ENCODE results near the gene ERP44.
"Not testable (repeated sequence)": the region's sequence is repeated elsewhere in the genome, so short reads cannot be mapped to it uniquely, and the experiment has no call there.

Gene ERP44

GRCh38 chr9:99998866-99999265 is 99.9 kb downstream of the ERP44 start:
- no peak for DNase-seq

- DNase-seq, result no peak
Measured at GRCh38 chr9:99998266-99998665, 100.5 kb downstream of the ERP44 start.

GRCh38 chr9:99990508-99990907 is 108.3 kb downstream of the ERP44 start:
- not testable (repeated sequence) for DNase-seq

DNA sequence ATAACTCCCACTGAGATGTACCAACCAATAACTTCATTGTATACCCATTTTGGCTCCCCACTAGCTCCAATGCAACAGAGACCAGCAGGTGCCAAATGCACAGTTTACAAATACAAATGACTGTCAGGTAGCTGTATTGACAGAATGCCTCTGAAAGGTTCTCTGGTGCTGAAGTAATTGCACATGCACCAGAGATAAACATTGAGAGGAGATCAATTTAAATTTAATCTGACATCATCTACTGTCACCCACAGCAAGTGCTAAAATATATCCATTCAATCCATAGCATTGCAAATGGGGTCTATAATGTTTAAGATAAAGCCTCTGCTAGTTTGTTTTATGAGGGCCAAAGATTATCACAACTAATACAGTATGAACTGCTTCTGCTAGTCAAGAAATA is 112.2 kb downstream of the ERP44 start:
- DNase-seq, result no peak

GRCh38 chr9:99980598-99980997 is 118.2 kb downstream of the ERP44 start:
- no peak for DNase-seq

DNA sequence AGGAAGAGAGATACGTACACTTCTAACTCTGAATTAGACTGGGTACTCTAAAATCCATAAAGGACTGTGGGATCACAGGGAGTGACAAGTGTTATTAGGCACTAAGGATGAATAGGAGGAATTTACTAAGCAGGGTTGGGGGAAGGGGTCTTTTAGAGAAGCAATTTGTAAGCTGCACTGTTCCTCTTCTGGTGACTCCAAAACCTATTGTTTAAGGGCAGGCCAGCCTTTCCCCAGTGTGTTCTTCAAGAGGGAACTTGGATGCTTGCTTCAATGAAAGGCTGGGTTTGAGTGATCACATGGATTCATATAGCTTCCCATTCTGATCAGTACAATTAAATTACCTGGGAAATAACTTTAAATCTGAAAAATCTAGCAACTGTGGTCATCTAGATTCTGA is 120.6 kb downstream of the ERP44 start:
- DNase-seq, result no peak

GRCh38 chr9:99977033-99977792 is 121.6 kb downstream of the ERP44 start:
- no peak for DNase-seq

DNA sequence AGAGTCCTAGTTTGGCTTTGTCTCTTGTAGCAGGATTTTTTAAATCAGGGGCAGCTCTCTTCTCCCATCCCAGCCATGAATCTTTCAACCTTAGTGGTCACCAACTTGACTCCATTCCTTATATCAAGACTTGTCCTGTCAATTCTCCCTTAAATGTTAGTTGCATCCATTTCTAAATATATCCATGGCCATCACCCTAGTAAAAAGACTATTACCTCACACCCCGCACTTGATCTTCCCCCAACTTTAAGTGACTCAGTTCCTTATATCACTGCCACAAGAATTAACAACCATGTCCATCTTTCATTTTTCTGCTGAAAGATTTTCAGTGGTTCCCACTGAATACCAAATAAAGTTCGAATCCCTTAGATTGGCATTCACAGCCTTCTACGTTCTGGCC is 125.3 kb downstream of the ERP44 start:
- no peak for DNase-seq

DNA sequence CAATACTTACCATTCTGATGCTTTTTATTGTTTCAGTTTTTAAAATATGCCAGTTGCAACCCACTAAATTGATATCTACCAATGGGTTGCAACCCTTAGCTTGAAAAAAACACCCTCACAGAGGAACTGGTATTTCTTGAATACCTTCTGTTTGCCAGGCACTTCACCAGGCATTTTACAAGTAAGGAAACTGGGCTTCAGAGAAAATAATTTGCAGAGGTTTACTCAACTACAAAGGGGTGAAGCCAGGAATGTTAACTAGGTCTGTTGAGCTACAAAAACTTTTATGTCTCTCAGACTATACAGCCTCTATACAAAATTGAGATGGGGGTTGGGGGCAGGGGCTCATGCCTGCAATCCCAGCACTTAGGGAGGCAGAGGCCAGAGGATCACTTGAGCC is 127.4 kb downstream of the ERP44 start:
- no peak for DNase-seq

DNA sequence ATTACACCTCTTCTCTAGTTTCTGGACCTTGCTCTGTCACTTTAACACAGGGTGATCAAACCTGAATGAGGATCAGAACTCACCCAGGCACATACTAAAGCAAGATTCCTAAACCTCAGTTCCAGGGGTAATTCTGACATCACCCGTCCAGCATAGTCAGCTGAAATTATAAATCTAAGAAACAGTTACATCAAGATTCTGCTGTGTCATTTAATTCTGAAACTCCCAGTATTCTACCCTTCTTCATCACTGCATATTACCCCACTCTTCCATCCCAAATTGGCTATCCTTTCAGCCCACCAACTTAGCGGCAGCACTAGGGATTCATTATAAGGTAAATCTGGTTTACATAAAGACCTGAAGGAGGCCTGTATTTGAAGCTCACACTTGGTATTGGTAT is 128.3 kb downstream of the ERP44 start:
- no peak for DNase-seq

- DNase-seq, result no peak
Measured at GRCh38 chr9:99967457-99967856, 131.3 kb downstream of the ERP44 start.

- DNase-seq, result no peak
Measured at GRCh38 chr9:99966716-99967115, 132.1 kb downstream of the ERP44 start.

DNA sequence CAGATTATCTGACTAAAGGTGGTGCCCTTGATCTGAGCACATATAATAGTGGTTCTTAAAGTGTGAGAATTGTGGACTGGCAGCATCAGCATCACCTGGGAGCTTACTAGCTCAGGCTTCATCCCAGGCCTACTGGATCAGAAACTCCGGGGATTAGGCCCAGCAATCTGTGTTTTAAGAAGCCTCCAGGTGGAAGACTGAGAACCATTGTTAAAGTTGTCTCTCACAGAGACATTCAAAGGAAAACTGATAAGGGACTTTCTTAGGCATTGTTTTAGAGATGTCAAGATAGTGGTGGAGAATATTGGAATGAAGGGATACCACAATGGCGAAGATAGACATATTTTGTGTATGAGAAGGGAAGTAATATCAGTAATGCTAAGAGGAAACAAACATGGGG is 132.8 kb downstream of the ERP44 start:
- DNase-seq, result no peak

GRCh38 chr9:99964336-99964735 is 134.5 kb downstream of the ERP44 start:
- no peak for DNase-seq

DNA sequence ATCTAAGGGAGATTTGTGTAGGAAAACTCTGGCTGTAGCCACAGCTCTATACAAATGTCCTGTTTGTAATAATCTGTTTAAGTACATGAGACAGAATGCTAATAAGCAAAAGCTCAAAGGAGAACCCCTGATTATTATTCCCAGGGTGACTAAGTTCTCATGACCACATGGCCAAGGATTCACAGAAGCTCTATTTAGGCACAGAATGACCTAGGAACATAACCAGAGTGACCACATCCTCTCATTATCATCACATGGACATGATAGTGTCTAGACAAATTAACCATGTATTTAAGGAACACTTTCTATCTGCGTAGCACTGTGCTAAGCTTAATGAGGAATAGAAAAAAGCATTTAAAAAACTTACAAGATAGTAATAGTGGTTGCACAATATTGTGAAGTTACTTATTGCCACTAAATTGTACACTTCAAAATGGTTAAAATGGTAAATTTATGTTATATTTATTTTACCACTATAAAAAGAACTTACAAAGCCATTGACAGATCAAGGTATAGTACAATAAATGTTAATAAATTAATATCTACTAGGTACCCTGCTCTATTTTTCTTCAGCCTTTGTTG is 136.0 kb downstream of the ERP44 start:
- no peak for DNase-seq

- no peak for DNase-seq
Measured at GRCh38 chr9:99955606-99956005, 143.2 kb downstream of the ERP44 start.

GRCh38 chr9:99954819-99955218 is 144.0 kb downstream of the ERP44 start:
- DNase-seq, result no peak

GRCh38 chr9:99953861-99954507 is 144.8 kb downstream of the ERP44 start:
- DNase-seq, result no peak

- DNase-seq, result no peak
Measured at GRCh38 chr9:99948896-99949295, 149.9 kb downstream of the ERP44 start.

GRCh38 chr9:99948482-99948881 is 150.3 kb downstream of the ERP44 start:
- no peak for DNase-seq

- no peak for DNase-seq
Measured at GRCh38 chr9:99947395-99947794, 151.4 kb downstream of the ERP44 start.

DNA sequence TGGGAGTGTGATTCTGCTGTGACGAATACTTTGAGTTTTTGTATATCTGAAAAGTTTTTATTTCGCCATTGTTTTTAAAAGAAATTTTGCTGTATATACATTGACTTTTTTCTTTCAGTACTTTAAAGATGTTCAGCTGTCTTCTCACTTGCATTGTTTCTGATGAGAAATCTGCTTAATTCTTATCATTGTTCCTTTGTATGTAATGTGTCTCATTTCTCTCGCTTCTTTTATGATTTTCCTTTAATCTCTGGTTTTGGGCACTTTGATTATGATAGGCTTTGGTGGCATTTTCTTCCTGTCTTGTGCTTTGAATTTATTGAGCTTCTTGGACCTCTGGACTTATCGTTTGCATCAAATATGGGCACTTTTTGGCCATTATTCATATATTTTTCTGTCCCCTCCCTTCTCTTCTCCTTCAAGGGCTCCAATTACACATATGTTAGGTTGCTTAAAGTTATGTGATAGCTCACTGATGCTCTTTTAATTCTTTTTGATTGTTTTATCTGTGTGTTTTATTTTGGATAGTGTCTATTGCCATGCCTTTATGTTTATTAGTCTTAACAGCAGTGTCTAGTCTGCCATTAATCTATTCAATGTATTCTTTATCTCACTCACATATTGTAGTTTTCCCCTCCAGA is 161.7 kb downstream of the ERP44 start:
- DNase-seq, result no peak

DNA sequence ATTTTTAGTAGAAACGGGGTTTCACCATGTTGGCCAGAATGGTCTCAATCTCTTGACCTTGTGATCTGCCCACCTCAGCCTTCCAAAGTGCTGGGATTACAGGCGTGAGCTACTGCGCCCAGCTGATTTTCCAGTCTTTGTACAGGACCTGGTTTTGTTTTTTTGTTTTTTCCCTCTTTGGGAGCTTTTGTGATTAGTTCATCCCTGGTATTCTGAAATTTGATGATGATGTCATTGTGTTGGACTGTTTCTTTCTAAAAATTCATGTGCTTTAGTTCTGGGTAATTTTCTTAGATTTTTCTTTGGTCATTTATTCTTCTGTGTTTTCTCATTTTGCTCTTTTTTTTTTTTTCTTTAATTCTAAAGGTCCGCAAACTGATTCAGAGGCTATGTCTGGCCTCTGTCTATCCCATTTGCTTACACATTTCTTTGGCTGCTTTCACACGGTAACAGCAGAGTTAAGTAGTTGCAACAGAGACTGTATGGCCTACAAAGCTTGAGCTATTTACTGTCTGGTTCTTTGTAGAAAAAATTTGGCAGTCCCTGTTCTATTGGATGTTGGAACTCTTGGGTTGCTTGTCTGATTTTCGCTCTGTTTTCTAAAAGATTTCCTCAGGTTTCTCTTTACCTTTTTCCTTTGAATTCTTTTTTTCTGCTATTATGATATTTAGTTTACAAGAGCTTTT is 167.5 kb downstream of the ERP44 start:
- no peak for DNase-seq

Data from CD4-positive, alpha-beta T cell treated with Interleukin-4 for 1 hour (primary cell).